OCI-LY3 (cell line): Measurements from ENCODE around the gene HIBADH.

Source experiments
- CTCF ChIP-seq: fragments of 200-600, 300-600 bp; sonication (generic); IDR thresholded peaks from 2 replicates; pipeline ENCODE4 v1.5.1; 2014; ENCODE audit warnings: antibody characterized with exemption, low read length, low read depth
- EZH2phosphoT487 ChIP-seq: fragments of 200-600 bp; shearing (Covaris generic); IDR thresholded peaks from 2 replicates; pipeline ENCODE4 v1.6.1; 2018; ENCODE audit warnings: antibody characterized with exemption, mixed run types, low read depth

- TF ChIP-seq CTCF (no peak), EZH2phosphoT487 (no peak)
Measured at GRCh38 chr7:27652518-27652917, 10.2 kb downstream of the HIBADH start.
